IMR-90 (cell line): Measurements from ENCODE around the gene TRMT11. TPM values are rescaled to one million over a fixed set of nuclear protein-coding genes. Genes with fewer than 3 reads are reported as not detected.
A peak's percentile ranks its signal among the peaks of the same experiment; 100 is the strongest.

Experiments
- ATAC-seq: fragments of 200-7000 bp; cut with Tn5 transposase; 2 replicates; pipeline ENCODE4 v1.9.1; 2020; ENCODE audit warnings: low read depth, mild to moderate bottlenecking, moderate library complexity
- BruUV-seq: library from RNA; stranded (reverse); fragments of 400-500 nt; replicated peaks from 2 replicates; lab custom pipeline; 2021; lab: Mats Ljungman, UMichigan
- CTCF ChIA-PET: fragments of 300-600 bp; formaldehyde crosslinking; extraction: SDS; loops from one replicate; lab custom pipeline; 2021; ENCODE audit warnings: antibody characterized with exemption; lab: Yijun Ruan, JAX
- POLR2A ChIA-PET: fragments of 300-600 bp; sonication (Branson Sonifier 250); formaldehyde crosslinking; loops from one replicate; lab custom pipeline; 2022; ENCODE audit warnings: antibody characterized with exemption; ENCODE audit not compliant: unreplicated experiment; lab: Charles Lee
- DNase-seq: peaks from one replicate; pipeline ENCODE4 v3.0.0; 2013
- H2AFZ ChIP-seq: replicated peaks from 2 replicates; pipeline ENCODE3; 2013; ENCODE audit warnings: low read length, mild to moderate bottlenecking; ENCODE audit not compliant: poor library complexity
- H2AK5ac ChIP-seq: 2 replicates; pipeline ENCODE4 v1.6.1; 2013; ENCODE audit warnings: low read depth, low read length, inconsistent platforms
- H2AK9ac ChIP-seq: replicated peaks from 2 replicates; pipeline ENCODE3; 2013; ENCODE audit warnings: mild to moderate bottlenecking, low read depth, low read length, moderate library complexity; ENCODE audit not compliant: poor library complexity
- H2BK120ac ChIP-seq: 2 replicates; pipeline ENCODE4 v1.6.1; 2013; ENCODE audit warnings: low read depth, low read length, inconsistent platforms
- H2BK15ac ChIP-seq: 3 replicates; pipeline ENCODE4 v1.6.1; 2013; ENCODE audit warnings: low read depth, low read length, inconsistent platforms
- H2BK20ac ChIP-seq: 2 replicates; pipeline ENCODE4 v1.6.1; 2013; ENCODE audit warnings: low read depth, mild to moderate bottlenecking, inconsistent platforms, low read length, moderate library complexity
- H2BK5ac ChIP-seq: 2 replicates; pipeline ENCODE4 v1.6.1; 2013; ENCODE audit warnings: mild to moderate bottlenecking, low read depth, low read length, inconsistent platforms; ENCODE audit not compliant: poor library complexity, severe bottlenecking
- H3K14ac ChIP-seq: replicated peaks from 2 replicates; pipeline ENCODE4 v1.6.1; 2013; ENCODE audit warnings: low read depth, low read length, inconsistent platforms
- H3K18ac ChIP-seq: 2 replicates; pipeline ENCODE4 v1.6.1; 2013; ENCODE audit warnings: low read depth, low read length, control low read depth
- H3K23ac ChIP-seq: 2 replicates; pipeline ENCODE4 v1.6.1; 2013; ENCODE audit warnings: low read depth, low read length, inconsistent platforms
- H3K27ac ChIP-seq: 2 replicates; pipeline ENCODE4 v1.5.1; 2013; ENCODE audit warnings: mild to moderate bottlenecking, control low read depth, low read length; ENCODE audit not compliant: insufficient read depth
- H3K27me3 ChIP-seq: 2 replicates; pipeline ENCODE4 v1.6.1; 2013; ENCODE audit warnings: low read length; ENCODE audit not compliant: control insufficient read depth, insufficient read depth
- H3K36me3 ChIP-seq: 2 replicates; pipeline ENCODE4 v1.6.1; 2013; ENCODE audit warnings: low read length, mixed read lengths; ENCODE audit not compliant: control insufficient read depth, insufficient read depth
- H3K4ac ChIP-seq: 2 replicates; pipeline ENCODE4 v1.6.1; 2013; ENCODE audit warnings: low read depth, low read length, inconsistent platforms
- H3K4me1 ChIP-seq: 2 replicates; pipeline ENCODE4 v1.6.1; 2013; ENCODE audit warnings: low read length, mixed read lengths; ENCODE audit not compliant: control insufficient read depth, insufficient read depth
- H3K4me2 ChIP-seq: 2 replicates; pipeline ENCODE4 v1.6.1; 2013; ENCODE audit warnings: low read depth, mild to moderate bottlenecking, control low read depth, low read length, moderate library complexity
- H3K4me3 ChIP-seq: 2 replicates; pipeline ENCODE4 v1.5.1; 2013; ENCODE audit warnings: low read depth, mild to moderate bottlenecking, control low read depth, low read length, moderate library complexity; ENCODE audit not compliant: insufficient read depth
- H3K56ac ChIP-seq: 2 replicates; pipeline ENCODE4 v1.6.1; 2013; ENCODE audit warnings: low read length, inconsistent platforms; ENCODE audit not compliant: insufficient read depth; ENCODE audit errors: extremely low read depth
- H3K79me1 ChIP-seq, 2 experiments: 2 replicates each; pipeline ENCODE4 v1.6.1; 2013; ENCODE audit warnings: low read length in 2 of 2, inconsistent platforms in 1 of 2, low read depth in 1 of 2
- H3K9ac ChIP-seq: 2 replicates; pipeline ENCODE4 v1.6.1; 2013; ENCODE audit warnings: low read depth, low read length, control low read depth
- H3K9me1 ChIP-seq: 2 replicates; pipeline ENCODE4 v1.6.1; 2013; ENCODE audit warnings: low read length, inconsistent platforms; ENCODE audit not compliant: insufficient read depth
- H3K9me3 ChIP-seq: 2 replicates; pipeline ENCODE4 v1.6.1; 2013; ENCODE audit warnings: low read length; ENCODE audit not compliant: control insufficient read depth, insufficient read depth
- H4K20me1 ChIP-seq: 2 replicates; pipeline ENCODE4 v1.6.1; 2013; ENCODE audit warnings: low read length, inconsistent platforms; ENCODE audit not compliant: insufficient read depth
- H4K5ac ChIP-seq: 2 replicates; pipeline ENCODE4 v1.6.1; 2013; ENCODE audit warnings: mild to moderate bottlenecking, low read depth, low read length, control low read depth
- H4K8ac ChIP-seq, 2 experiments: 2 replicates each; pipeline ENCODE4 v1.6.1; 2013; ENCODE audit warnings: low read depth in 2 of 2, low read length in 2 of 2, control low read depth in 1 of 2, inconsistent platforms in 1 of 2
- H4K91ac ChIP-seq: 2 replicates; pipeline ENCODE4 v1.6.1; 2013; ENCODE audit warnings: low read depth, low read length, inconsistent platforms; ENCODE audit not compliant: insufficient read depth
- BHLHE40 ChIP-seq: fragments of 150-350 bp; IDR thresholded peaks from 2 replicates; pipeline ENCODE4 v1.6.1; 2016; ENCODE audit warnings: mild to moderate bottlenecking, low read depth, low read length
- CEBPB ChIP-seq: IDR thresholded peaks from 2 replicates; pipeline ENCODE4 v1.6.1; 2012; ENCODE audit warnings: low read depth, low read length, improper control_type of control experiment
- CHD1 ChIP-seq: IDR thresholded peaks from 2 replicates; pipeline ENCODE4 v1.6.1; 2012; ENCODE audit warnings: low read depth, low read length, improper control_type of control experiment
- CTCF ChIP-seq: conservative IDR thresholded peaks from 2 replicates; pipeline ENCODE4 v1.5.1; 2012; ENCODE audit warnings: mild to moderate bottlenecking, low read depth, low read length, improper control_type of control experiment
- MAZ ChIP-seq: IDR thresholded peaks from 2 replicates; pipeline ENCODE4 v1.6.1; 2012; ENCODE audit warnings: low read depth, mild to moderate bottlenecking, low read length, improper control_type of control experiment, moderate library complexity, borderline replicate concordance
- NFE2L2 ChIP-seq: fragments of 150-350 bp; IDR thresholded peaks from 2 replicates; pipeline ENCODE4 v1.6.1; 2016; ENCODE audit warnings: low read depth, mild to moderate bottlenecking, low read length
- USF2 ChIP-seq: fragments of 150-350 bp; IDR thresholded peaks from 2 replicates; pipeline ENCODE4 v1.6.1; 2017; ENCODE audit warnings: mild to moderate bottlenecking, antibody characterized with exemption, low read length, low read depth
- WGBS, 2 experiments: methylation state at CpG; one replicate each; pipeline versions ENCODE4 v1.1.5 to v1.1.7; 2013; ENCODE audit warnings: missing lambda C conversion rate in 2 of 2; ENCODE audit not compliant: insufficient read length in 1 of 2; ENCODE audit errors: extremely low coverage in 2 of 2; 5-methylcytosine and 5-hydroxymethylcytosine counted together
- dilution Hi-C: fragments of 300-500 bp; cut with HindIII; formaldehyde crosslinking; loops from one replicate; pipeline ENCODE4 v1.14.3; 2018; ENCODE audit warnings: low sequenced_read_pairs; ENCODE audit not compliant: unreplicated experiment
- in situ Hi-C: fragments of 300-500 bp; cut with MboI; formaldehyde crosslinking; loops from 3 replicates; pipeline ENCODE4 v1.14.3; 2019; ENCODE audit warnings: low sequenced_read_pairs, inconsistent platforms, mixed read lengths
- intact Hi-C: fragments of 100-400 bp; cut with micrococcal nuclease; formaldehyde crosslinking; loops from 2 replicates; pipeline ENCODE4 v1.10.0; 2022
- polyA plus RNA-seq, 3 experiments: library from polyadenylated mRNA; depleted of rRNA; stranded (reverse); fragments of >200 nt; gene quantifications; 2 replicates each; pipeline ENCODE4 v1.2.3, GENCODE V29; 2012; ENCODE audit warnings: low replicate concordance in 1 of 3
- total RNA-seq: library from RNA; depleted of rRNA; stranded (reverse); fragments of >200 nt; gene quantifications from 2 replicates; pipeline ENCODE4 v1.2.3, GENCODE V29; 2012

The TRMT11 gene
- total and polyA plus RNA-seq, 2 of the 4 experiments (the other 2 are of a cell fraction) = 14.3 to 19.0 TPM

DNA sequence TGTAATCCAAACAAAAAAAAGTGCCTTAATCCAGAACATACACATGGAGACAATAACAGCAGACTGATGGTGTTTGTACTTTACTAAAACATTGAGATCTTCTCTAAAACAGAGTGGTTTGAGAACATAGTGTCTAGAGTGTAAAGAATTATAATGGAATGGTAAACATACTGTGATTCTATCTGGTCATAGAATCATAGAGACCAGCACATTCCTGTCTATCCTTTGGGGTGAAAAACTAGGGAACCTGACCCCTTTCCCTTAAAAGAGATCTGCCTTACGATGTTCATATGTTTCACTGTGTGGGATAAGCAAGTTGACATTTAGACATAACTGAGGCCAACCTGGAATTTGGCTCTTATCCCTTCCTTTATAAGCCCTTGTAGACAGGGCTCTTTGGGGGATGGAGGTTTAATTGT, 55.7 kb downstream of the TRMT11 start:
- CTCF ChIA-PET = no interaction called here

More for the DNA sequence above, 55.7 kb downstream of the TRMT11 start:
- Histone ChIP-seq H2AK5ac (no peak overlapping the region), H3K9ac (no peak overlapping the region), H2BK120ac (no peak overlapping the region), H3K4me3 (no peak overlapping the region), H3K27ac (no peak overlapping the region), H2AFZ (no peak overlapping the region), H2AK9ac (no peak overlapping the region), H4K91ac (no peak overlapping the region), H2BK20ac (0 out of 2 replicates have a peak overlapping the region, but pooled peaks have one; percentile 8), H3K56ac (no peak overlapping the region), H2BK5ac (peak overlapping the region; percentile 13), H4K8ac (no peak overlapping the region), H3K9me1 (no peaks in the 10 kb centered on the region), H3K9me3 (no peaks in the 10 kb centered on the region), H4K20me1 (no peaks in the 10 kb centered on the region), H4K5ac (no peak overlapping the region), H3K4me1 (peaks cover 8% of the 10 kb centered on the region; the same call in 1 of the 2 replicates), H3K18ac (peak overlapping the region; percentile 60; the same call in 1 of the 2 replicates), H3K4ac (no peak overlapping the region), H3K23ac (no peak overlapping the region), H3K36me3 (no peaks in the 10 kb centered on the region), H3K79me1 (0 out of 4 replicates have a peak, but pooled peaks cover 0 to 3% of the 10 kb centered on the region in 2 experiments), H3K14ac (no peak overlapping the region), H2BK15ac (peak overlapping the region; percentile 16; the same call in 1 of the 3 replicates), H3K27me3 (no peaks in the 10 kb centered on the region), H3K4me2 (peak overlapping the region; percentile 56; the same call in 1 of the 2 replicates)
- POLR2A ChIA-PET = no interaction called here
- TF ChIP-seq BHLHE40 = no peak
- TF ChIP-seq CEBPB = no peak
- TF ChIP-seq USF2 = no peak
- no peak for TF ChIP-seq MAZ
- TF ChIP-seq CTCF = no peak
- TF ChIP-seq NFE2L2 = no peak
- TF ChIP-seq CHD1 = no peak
- DNase-seq = peak; percentile 62
- in situ Hi-C loops (loop anchor here (25.0 kb wide), 2 partner anchors 295 to 1070 kb away; partner anchors contain the start of genes CENPW and RSPO3), intact Hi-C loops (no loop called here), dilution Hi-C loops (no loop called here)
- no CpG with 5 or more reads among the region's 1 CpG for WGBS, 2 experiments
- BruUV-seq = no TSS peak
- ATAC-seq = peak; percentile 48
